ENCODE measurements around the gene IFIT1B.

DNA sequence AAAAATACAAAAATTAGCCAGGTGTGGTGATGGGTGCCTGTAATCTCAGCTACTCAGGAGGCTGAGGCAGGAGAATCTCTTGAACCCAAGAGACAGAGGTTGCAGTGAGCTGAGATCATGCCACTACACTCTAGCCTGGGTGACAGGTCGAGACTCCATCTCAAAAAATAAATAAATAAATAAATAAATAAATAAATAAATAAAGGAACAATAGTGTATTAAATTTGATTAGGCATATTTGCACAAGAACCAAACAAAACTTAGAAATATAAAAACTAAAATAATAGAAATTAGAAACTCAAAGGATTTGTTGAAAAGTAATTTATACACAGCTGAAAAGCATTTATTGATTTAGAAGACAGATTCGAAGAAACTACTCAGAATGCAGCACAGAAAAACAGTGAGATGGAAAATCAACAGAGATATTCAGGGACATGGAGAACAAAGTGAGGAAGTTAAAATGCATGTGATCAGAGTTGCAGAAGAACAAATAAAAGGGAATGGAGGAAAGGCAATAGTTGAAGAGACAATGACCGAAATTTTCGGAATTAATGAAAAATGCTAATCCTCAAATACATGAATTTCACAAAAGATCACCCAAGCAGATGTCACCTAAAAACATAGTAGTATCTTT, 32.4 kb upstream of the IFIT1B start:
- TF ChIP-seq, protein P1, sequence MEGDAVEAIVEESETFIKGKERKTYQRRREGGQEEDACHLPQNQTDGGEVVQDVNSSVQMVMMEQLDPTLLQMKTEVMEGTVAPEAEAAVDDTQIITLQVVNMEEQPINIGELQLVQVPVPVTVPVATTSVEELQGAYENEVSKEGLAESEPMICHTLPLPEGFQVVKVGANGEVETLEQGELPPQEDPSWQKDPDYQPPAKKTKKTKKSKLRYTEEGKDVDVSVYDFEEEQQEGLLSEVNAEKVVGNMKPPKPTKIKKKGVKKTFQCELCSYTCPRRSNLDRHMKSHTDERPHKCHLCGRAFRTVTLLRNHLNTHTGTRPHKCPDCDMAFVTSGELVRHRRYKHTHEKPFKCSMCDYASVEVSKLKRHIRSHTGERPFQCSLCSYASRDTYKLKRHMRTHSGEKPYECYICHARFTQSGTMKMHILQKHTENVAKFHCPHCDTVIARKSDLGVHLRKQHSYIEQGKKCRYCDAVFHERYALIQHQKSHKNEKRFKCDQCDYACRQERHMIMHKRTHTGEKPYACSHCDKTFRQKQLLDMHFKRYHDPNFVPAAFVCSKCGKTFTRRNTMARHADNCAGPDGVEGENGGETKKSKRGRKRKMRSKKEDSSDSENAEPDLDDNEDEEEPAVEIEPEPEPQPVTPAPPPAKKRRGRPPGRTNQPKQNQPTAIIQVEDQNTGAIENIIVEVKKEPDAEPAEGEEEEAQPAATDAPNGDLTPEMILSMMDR (IDR thresholded peaks at IDR 0.05): no peak
- TF ChIP-seq POLR2A (IDR thresholded peaks at IDR 0.05): no peak

Measured in thyroid gland (tissue), 4 donors.